Measurements from ENCODE around the gene TSPAN32. TPM values are rescaled to one million over a fixed set of nuclear protein-coding genes. Genes with fewer than 3 reads are reported as not detected.

TSPAN32 gene
- total and polyA plus RNA-seq, 10 of the 15 experiments (the other 5 are each of a cell fraction or from before 2014, with no cell fraction given), result 0.08 TPM; not detected in 9

DNA sequence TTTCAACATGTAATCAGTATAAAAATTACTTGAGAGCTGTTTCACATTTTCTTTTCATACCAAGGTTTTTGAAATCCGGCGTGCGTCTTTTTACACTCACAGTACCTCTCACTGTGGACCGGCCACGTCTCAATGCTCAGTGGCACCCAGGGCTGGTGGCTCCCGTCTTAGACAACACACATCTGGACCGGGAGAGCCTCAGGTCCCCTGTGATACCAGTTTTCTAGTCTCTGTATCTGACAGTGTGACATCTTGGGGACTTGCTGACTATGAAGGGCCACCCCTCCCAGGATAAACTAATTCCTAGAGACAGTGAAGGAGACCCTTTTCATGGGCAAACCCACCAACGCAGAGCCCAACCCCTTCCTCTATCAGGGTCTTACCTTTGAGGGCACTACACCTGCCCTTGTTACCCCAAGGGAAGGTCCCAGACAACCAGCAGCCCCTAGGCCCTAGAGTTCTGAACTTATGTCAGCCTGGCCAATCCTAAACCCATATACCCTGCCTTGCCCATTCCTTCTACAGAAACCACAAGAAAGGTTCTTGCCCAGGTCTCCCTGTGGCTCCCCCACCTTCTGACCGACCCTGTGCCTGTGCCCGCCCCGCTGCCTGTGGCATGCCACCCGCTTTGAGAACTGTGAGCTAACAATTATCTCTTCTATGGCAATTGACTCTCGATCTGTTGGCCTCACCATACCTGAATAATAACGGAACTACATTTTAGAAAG lies 25.4 kb upstream of the TSPAN32 start:
- ChIA-PET POLR2A (no interaction called here), CTCF (interaction anchor here (1.1 kb wide), 1 partner anchor 233 kb away, joined by 3 read pairs; no protein-coding TSS in a partner anchor), SMC1A (ENCODE audit: uncharacterized antibody, unreplicated experiment) (no interaction called here), RAD21 (ENCODE audit: unreplicated experiment) (no interaction called here)
- ATAC-seq, result no peak
- Histone ChIP-seq H3K27me3 (replicated peaks in 1 of 2; ENCODE audit: control insufficient read depth in 2 of 2, insufficient read depth in 2 of 2, low read length in 1 of 2) (peaks cover 0 to 2% of the 10 kb centered on the region in 2 experiments; a peak in 2 of 4 replicates), H3K4me1 (ENCODE audit: control insufficient read depth, insufficient read depth, low read length) (no peaks in the 10 kb centered on the region), H3K79me2 (ENCODE audit: control insufficient read depth, insufficient read depth, low read length) (no peaks in the 10 kb centered on the region), H3K9me3 (replicated peaks; ENCODE audit: control insufficient read depth, insufficient read depth, low read length) (no peaks in the 10 kb centered on the region; the same call in 2 of the 3 replicates), H3K4me2 (ENCODE audit: control insufficient read depth, insufficient read depth) (no peak overlapping the region), H2AFZ (ENCODE audit: control insufficient read depth, low read depth, low read length) (no peak overlapping the region), H3K4me3 (no peak overlapping the region), H3K36me3 (ENCODE audit: control insufficient read depth in 2 of 2, insufficient read depth in 2 of 2, low read length in 1 of 2) (no peaks in the 10 kb centered on the region), H4K20me1 (ENCODE audit: control insufficient read depth, insufficient read depth) (no peaks in the 10 kb centered on the region), H3K27ac (ENCODE audit: control insufficient read depth, insufficient read depth) (no peak overlapping the region), H3K9ac (ENCODE audit: control insufficient read depth, insufficient read depth, low read length) (no peak overlapping the region)
- intact Hi-C loops (cut with micrococcal nuclease; ENCODE audit: unreplicated experiment) (no loop called here), in situ Hi-C loops (cut with MboI) (no loop called here)
- 54% methylated on average over 14 of the region's 14 CpGs for WGBS (ENCODE audit: insufficient coverage, insufficient replicate concordance, low lambda C conversion rate, missing lambda C conversion rate)
- DNase-seq (ENCODE audit: low read depth, low spot score), result no peak
- BruUV-seq (replicated peaks), result no TSS peak
- TF ChIP-seq ZNF24 (IDR thresholded peaks at IDR 0.05) (no peak), SUZ12 (IDR thresholded peaks at IDR 0.05; ENCODE audit: unreplicated experiment) (no peak), IRF5 (IDR thresholded peaks at IDR 0.05; ENCODE audit: borderline replicate concordance) (no peak), TAF1 (IDR thresholded peaks at IDR 0.05; ENCODE audit: borderline replicate concordance, low read depth, low read length) (no peak), HDAC6 (IDR thresholded peaks at IDR 0.05; ENCODE audit: unreplicated experiment) (no peak), MEF2A (IDR thresholded peaks at IDR 0.05; ENCODE audit: insufficient read depth, low read depth, low read length) (no peak), CTCF (IDR thresholded peaks at IDR 0.05 in 2 of 3, conservative IDR thresholded peaks at IDR 0.05 in 1 of 3; ENCODE audit: control insufficient read depth in 2 of 3, extremely low read depth in 1 of 3, insufficient read depth in 1 of 3, low read depth in 3 of 3, low read length in 3 of 3) (no peak), NR2C2 (IDR thresholded peaks at IDR 0.05; ENCODE audit: borderline replicate concordance, control insufficient read depth, insufficient read length, low read depth) (no peak), SMAD5 (IDR thresholded peaks at IDR 0.05; ENCODE audit: low read depth) (no peak), POLR2AphosphoS2 (IDR thresholded peaks at IDR 0.05; ENCODE audit: low read depth, low read length) (no peak), BCLAF1 (IDR thresholded peaks at IDR 0.05) (no peak), POLR2AphosphoS5 (IDR thresholded peaks at IDR 0.05; ENCODE audit: low read length) (no peak), FOS (IDR thresholded peaks at IDR 0.05; ENCODE audit: borderline replicate concordance, extremely low read depth, insufficient read length) (no peak), YBX1 (IDR thresholded peaks at IDR 0.05) (no peak), MTA2 (IDR thresholded peaks at IDR 0.05; ENCODE audit: low read depth) (no peak), BCL3 (IDR thresholded peaks at IDR 0.05; ENCODE audit: borderline replicate concordance, insufficient read depth, low read depth, low read length, poor library complexity, severe bottlenecking) (no peak)
- no peak for FAIRE-seq

All from GM12878 (cell line).